Measurements from ENCODE around the gene TAL2.
A peak's percentile ranks its signal among the peaks of the same experiment; 100 is the strongest.

Gene TAL2

GRCh38 chr9:105662184-105663104 lies at the start of gene TAL2:
Gene TAL2 (plus strand): TSS chr9:105662457. CDS start chr9:105662497, 40 bp downstream.
- DNase-seq = no peak
- TF ChIP-seq POLR2A (IDR thresholded peaks at IDR 0.05; ENCODE audit: low read length) (no peak), GATA1 (IDR thresholded peaks at IDR 0.05; ENCODE audit: low read depth, low read length) (no peak)

- TF ChIP-seq GATA1 (IDR thresholded peaks at IDR 0.05; ENCODE audit: low read depth, low read length) (no peak), POLR2A (IDR thresholded peaks at IDR 0.05; ENCODE audit: low read length) (no peak)
- no peak for DNase-seq
These were observed 41.3 kb upstream of the TAL2 start for GRCh38 chr9:105621001-105621400.

GRCh38 chr9:105625088-105625487 lies 37.2 kb upstream of the TAL2 start:
- TF ChIP-seq POLR2A (IDR thresholded peaks at IDR 0.05; ENCODE audit: low read length) (no peak), GATA1 (IDR thresholded peaks at IDR 0.05; ENCODE audit: low read depth, low read length) (no peak)
- DNase-seq = no peak

GRCh38 chr9:105632807-105633206 lies 29.4 kb upstream of the TAL2 start:
- DNase-seq = no peak
- TF ChIP-seq POLR2A (IDR thresholded peaks at IDR 0.05; ENCODE audit: low read length) (no peak), GATA1 (IDR thresholded peaks at IDR 0.05; ENCODE audit: low read depth, low read length) (no peak)

- no peak for DNase-seq
- no peak for TF ChIP-seq POLR2A (IDR thresholded peaks at IDR 0.05; ENCODE audit: low read length)
- TF ChIP-seq GATA1 (IDR thresholded peaks at IDR 0.05; ENCODE audit: low read depth, low read length) = no peak
These were observed 28.8 kb upstream of the TAL2 start for GRCh38 chr9:105633411-105633810.

- TF ChIP-seq GATA1 (IDR thresholded peaks at IDR 0.05; ENCODE audit: low read depth, low read length) (no peak), POLR2A (IDR thresholded peaks at IDR 0.05; ENCODE audit: low read length) (no peak)
- no peak for DNase-seq
These were observed 25.9 kb upstream of the TAL2 start for GRCh38 chr9:105636331-105636730.

GRCh38 chr9:105637787-105638395 lies 24.4 kb upstream of the TAL2 start:
- no peak for DNase-seq
- TF ChIP-seq GATA1 (IDR thresholded peaks at IDR 0.05; ENCODE audit: low read depth, low read length) (no peak), POLR2A (IDR thresholded peaks at IDR 0.05; ENCODE audit: low read length) (no peak)

GRCh38 chr9:105639936-105640335 lies 22.3 kb upstream of the TAL2 start:
- no peak for TF ChIP-seq GATA1 (IDR thresholded peaks at IDR 0.05; ENCODE audit: low read depth, low read length)
- no peak for TF ChIP-seq POLR2A (IDR thresholded peaks at IDR 0.05; ENCODE audit: low read length)
- DNase-seq = no peak

GRCh38 chr9:105643795-105644194 lies 18.5 kb upstream of the TAL2 start:
- TF ChIP-seq GATA1 (IDR thresholded peaks at IDR 0.05; ENCODE audit: low read depth, low read length) = no peak
- no peak for TF ChIP-seq POLR2A (IDR thresholded peaks at IDR 0.05; ENCODE audit: low read length)
- DNase-seq = no peak

GRCh38 chr9:105646879-105647594 lies 15.2 kb upstream of the TAL2 start:
- TF ChIP-seq POLR2A (IDR thresholded peaks at IDR 0.05; ENCODE audit: low read length) (no peak), GATA1 (IDR thresholded peaks at IDR 0.05; ENCODE audit: low read depth, low read length) (no peak)
- no peak for DNase-seq

GRCh38 chr9:105647595-105648349 lies 14.5 kb upstream of the TAL2 start:
- peak; percentile 27 to 32 for DNase-seq

GRCh38 chr9:105651806-105652205 lies 10.5 kb upstream of the TAL2 start:
- TF ChIP-seq GATA1 (IDR thresholded peaks at IDR 0.05; ENCODE audit: low read depth, low read length) (no peak), POLR2A (IDR thresholded peaks at IDR 0.05; ENCODE audit: low read length) (no peak)

More at GRCh38 chr9:105647595-105648349, 14.5 kb upstream of the TAL2 start:
- TF ChIP-seq POLR2A (IDR thresholded peaks at IDR 0.05; ENCODE audit: low read length) (no peak), GATA1 (IDR thresholded peaks at IDR 0.05; ENCODE audit: low read depth, low read length) (no peak)

More at GRCh38 chr9:105651806-105652205, 10.5 kb upstream of the TAL2 start:
- DNase-seq = no peak
